ENCODE data around the gene ZNF547.
A peak's percentile ranks its signal among the peaks of the same experiment; 100 is the strongest.

The ZNF547 gene

GRCh38 chr19:57376151-57376550 lies 12.8 kb downstream of the ZNF547 start:
- DNase-seq: no peak

DNA sequence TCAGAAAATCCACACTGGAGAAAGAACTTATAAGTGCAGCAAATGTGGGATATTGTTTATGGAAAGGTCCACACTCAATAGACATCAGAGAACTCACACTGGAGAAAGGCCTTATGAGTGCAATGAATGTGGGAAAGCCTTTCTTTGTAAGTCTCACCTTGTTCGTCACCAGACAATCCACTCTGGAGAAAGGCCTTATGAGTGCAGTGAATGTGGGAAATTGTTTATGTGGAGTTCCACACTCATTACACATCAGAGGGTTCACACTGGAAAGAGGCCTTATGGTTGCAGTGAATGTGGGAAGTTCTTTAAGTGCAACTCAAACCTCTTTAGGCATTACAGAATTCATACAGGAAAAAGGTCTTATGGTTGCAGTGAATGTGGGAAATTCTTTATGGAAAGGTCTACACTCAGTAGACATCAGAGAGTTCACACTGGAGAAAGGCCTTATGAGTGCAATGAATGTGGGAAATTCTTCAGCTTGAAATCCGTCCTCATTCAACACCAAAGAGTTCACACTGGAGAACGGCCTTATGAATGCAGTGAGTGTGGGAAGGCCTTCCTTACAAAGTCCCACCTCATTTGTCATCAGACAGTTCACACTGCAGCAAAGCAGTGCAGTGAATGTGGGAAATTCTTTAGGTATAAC lies 14.3 kb downstream of the ZNF547 start:
- no peak for DNase-seq

- no peak for DNase-seq
Measured at GRCh38 chr19:57380923-57381322, 17.6 kb downstream of the ZNF547 start.

GRCh38 chr19:57382806-57383488 lies 19.6 kb downstream of the ZNF547 start:
- DNase-seq: no peak

DNA sequence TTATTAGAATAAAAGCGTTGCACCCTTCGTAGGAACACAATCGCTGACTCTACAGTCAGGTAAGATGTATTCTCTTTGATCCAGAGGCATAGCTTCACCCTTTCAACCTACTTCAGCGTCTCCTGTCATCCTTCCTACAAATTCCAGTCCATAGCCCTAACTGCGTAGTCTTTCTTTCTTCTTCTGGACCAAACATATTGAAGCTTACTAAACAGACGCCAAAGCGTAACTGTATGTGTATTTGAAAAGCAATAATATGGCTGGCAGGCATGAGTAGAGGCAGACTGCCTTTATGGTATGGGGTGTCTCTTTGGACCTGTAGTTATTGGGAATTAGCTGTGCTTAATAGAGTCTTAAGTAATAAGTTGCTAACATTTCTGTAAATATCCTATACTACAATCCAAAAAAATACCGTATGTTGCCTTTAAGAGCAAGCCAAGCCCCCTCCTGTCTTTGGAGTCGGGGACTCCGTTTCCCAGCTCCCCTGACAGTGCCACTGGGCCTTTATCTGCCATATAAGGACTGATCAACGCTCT lies 25.9 kb downstream of the ZNF547 start:
- DNase-seq: no peak

GRCh38 chr19:57389730-57390598 lies 26.6 kb downstream of the ZNF547 start, which contains the start of gene ZNF548:
Gene ZNF548 (plus strand): TSS chr19:57389854. CDS start chr19:57390100, 246 bp downstream.
- peak; percentile 97 for DNase-seq

- no peak for DNase-seq
Measured at GRCh38 chr19:57395710-57396109, 32.4 kb downstream of the ZNF547 start.

DNA sequence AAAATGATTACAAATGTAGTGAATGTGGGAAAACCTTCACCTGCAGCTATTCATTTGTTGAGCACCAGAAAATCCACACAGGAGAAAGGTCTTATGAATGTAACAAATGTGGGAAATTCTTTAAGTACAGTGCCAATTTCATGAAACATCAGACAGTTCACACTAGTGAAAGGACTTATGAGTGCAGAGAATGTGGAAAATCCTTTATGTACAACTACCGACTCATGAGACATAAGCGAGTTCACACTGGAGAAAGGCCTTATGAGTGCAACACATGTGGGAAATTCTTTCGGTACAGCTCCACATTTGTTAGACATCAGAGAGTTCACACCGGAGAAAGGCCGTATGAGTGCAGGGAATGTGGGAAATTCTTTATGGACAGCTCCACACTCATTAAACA lies 35.5 kb downstream of the ZNF547 start:
- no peak for DNase-seq

- no peak for DNase-seq
Measured at GRCh38 chr19:57403737-57404563, 40.6 kb downstream of the ZNF547 start.

DNA sequence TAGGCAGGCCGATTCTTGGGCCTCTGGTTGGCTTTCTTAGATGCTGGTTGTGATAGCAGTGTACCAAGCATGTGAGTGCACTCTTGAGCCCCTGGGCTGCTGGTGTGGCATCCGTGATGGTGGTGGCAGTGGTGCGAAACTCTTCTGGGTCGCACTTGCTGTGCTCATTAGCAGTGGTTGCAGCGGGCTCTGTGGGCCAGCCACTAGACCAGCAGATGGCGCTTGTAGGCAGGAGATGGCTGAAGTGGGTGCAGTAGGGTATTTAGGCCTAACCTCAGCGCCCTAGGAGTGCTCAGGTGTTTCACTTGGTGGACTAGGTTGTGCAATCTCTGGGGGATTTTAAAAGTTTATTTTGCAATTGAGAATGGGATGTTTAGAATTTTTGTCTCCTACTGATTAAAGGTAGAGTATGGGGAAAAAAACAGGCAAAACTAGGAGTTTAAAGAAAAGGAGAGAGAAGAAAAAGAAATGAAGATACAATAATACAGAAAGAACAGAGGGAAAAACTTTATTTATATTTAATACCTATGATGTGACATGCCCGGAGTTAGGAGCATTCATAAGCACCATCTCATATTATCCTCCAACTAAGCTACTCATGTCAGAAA lies 43.3 kb downstream of the ZNF547 start:
- peak; percentile 67 to 70 for DNase-seq

GRCh38 chr19:57410877-57411671 lies 47.7 kb downstream of the ZNF547 start, which contains the start of gene ZNF17:
Gene ZNF17 (plus strand): TSS chr19:57411161. CDS start chr19:57413616, 2,455 bp downstream.
- peak; percentile 91 to 92 for DNase-seq

DNA sequence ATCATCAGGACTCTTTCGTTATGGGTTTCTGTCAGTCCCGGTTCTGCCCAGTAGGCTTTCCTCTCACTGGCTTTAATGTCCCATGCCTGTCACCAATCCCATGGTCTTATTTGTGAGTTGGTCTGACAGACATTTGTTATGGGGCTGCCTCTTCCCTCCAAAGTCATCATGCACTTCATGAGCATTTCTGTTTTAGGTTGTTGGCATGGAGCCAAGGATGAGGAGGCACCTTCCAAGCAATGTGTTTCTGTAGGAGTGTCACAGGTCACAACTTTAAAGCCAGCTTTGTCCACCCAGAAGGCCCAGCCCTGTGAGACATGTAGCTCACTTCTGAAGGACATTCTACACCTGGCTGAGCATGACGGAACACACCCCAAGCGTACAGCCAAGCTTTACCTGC lies 56.1 kb downstream of the ZNF547 start:
- DNase-seq: no peak

GRCh38 chr19:57421037-57421436 lies 57.7 kb downstream of the ZNF547 start:
- DNase-seq: no peak

All from activated CD4-positive, alpha-beta T cell treated with anti-CD3 and anti-CD28 coated beads, Interleukin-2, amount 50 U/mL, for 4 hours (primary cell).